K562 (cell line): ENCODE data around the gene KRT76.

Experiments
- GABPB1 ChIP-seq: sonication (generic); formaldehyde crosslinking; IDR thresholded peaks from 2 replicates; pipeline ENCODE4 v1.8.0; 2022; ENCODE audit warnings: mild to moderate bottlenecking, missing genetic modification reagents
- HNRNPL ChIP-seq: fragments of 200-400 bp; formaldehyde crosslinking; IDR thresholded peaks from 2 replicates; pipeline ENCODE4 v1.6.1; 2017; ENCODE audit warnings: low read depth, mild to moderate bottlenecking, low read length
- SMARCA4 ChIP-seq: fragments of 450-650 bp; IDR thresholded peaks from 2 replicates; pipeline ENCODE4 v1.6.1; 2016
- TCF7L2 ChIP-seq: fragments of 150-350 bp; IDR thresholded peaks from 2 replicates; pipeline ENCODE4 v1.6.1; 2016; ENCODE audit warnings: low read depth, mild to moderate bottlenecking, low read length, moderate library complexity
- ZNF3 ChIP-seq: fragments of 250-450 bp; sonication (Bioruptor Pico); IDR thresholded peaks from 2 replicates; pipeline ENCODE4 v1.5.0; 2021; ENCODE audit warnings: mild to moderate bottlenecking, moderate library complexity

- no peak for TF ChIP-seq TCF7L2
- TF ChIP-seq HNRNPL, result no peak
- TF ChIP-seq SMARCA4, result no peak
- no peak for TF ChIP-seq GABPB1
- no peak for TF ChIP-seq ZNF3 (CRISPR knock-in tag)
These were observed 21.6 kb downstream of the KRT76 start for GRCh38 chr12:52755533-52755932.
